OCI-LY3 (cell line): ENCODE measurements around the gene C8A.

Source experiments
- EZH2phosphoT487 ChIP-seq: fragments of 200-600 bp; shearing (Covaris generic); IDR thresholded peaks from 2 replicates; pipeline ENCODE4 v1.6.1; 2018; ENCODE audit warnings: antibody characterized with exemption, mixed run types, low read depth
- TF ChIP-seq, protein P1 (sequence below): fragments of 200-600, 300-600 bp; sonication (generic); IDR thresholded peaks from 2 replicates; pipeline ENCODE4 v1.5.1; 2014; ENCODE audit warnings: antibody characterized with exemption, low read length, low read depth

DNA sequence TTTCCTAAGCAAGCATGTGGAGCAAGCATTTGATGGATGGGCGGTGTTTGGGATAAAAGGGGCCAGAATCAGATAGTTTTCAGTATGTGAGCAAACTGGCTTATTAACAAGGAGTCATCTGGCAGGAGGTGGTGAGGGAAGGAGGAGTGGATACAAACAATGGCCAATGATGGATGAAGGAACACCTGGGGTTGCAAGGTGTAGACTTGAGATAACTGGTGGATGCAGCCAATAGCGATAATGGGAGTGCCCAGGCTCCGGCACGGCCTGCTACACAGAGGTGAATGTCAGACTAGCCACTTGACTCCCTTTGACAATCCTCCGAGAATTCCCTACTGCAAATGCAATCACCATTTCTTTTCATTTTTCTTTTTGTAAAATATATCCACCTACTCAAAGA, 69.5 kb downstream of the C8A start:
- TF ChIP-seq EZH2phosphoT487: no peak
- TF ChIP-seq, protein P1, sequence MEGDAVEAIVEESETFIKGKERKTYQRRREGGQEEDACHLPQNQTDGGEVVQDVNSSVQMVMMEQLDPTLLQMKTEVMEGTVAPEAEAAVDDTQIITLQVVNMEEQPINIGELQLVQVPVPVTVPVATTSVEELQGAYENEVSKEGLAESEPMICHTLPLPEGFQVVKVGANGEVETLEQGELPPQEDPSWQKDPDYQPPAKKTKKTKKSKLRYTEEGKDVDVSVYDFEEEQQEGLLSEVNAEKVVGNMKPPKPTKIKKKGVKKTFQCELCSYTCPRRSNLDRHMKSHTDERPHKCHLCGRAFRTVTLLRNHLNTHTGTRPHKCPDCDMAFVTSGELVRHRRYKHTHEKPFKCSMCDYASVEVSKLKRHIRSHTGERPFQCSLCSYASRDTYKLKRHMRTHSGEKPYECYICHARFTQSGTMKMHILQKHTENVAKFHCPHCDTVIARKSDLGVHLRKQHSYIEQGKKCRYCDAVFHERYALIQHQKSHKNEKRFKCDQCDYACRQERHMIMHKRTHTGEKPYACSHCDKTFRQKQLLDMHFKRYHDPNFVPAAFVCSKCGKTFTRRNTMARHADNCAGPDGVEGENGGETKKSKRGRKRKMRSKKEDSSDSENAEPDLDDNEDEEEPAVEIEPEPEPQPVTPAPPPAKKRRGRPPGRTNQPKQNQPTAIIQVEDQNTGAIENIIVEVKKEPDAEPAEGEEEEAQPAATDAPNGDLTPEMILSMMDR: no peak
